Subcutaneous abdominal adipose tissue (tissue), 5 donors: ENCODE measurements around the gene GYPC.

ENCODE experiments used
- H3K27ac ChIP-seq: one replicate; pipeline ENCODE4 v1.7.0; 2013; ENCODE audit warnings: low read depth, mild to moderate bottlenecking, inconsistent platforms, low read length, moderate library complexity
- H3K27me3 ChIP-seq, 5 donors: one replicate each; pipeline ENCODE4 v1.7.0; 2013; ENCODE audit warnings: low read length in 5 of 5, inconsistent platforms in 1 of 5; ENCODE audit not compliant: control insufficient read depth in 5 of 5, insufficient read depth in 4 of 5
- H3K36me3 ChIP-seq, 5 donors: one replicate each; pipeline ENCODE4 v1.7.0; 2013; ENCODE audit warnings: low read length in 5 of 5; ENCODE audit not compliant: control insufficient read depth in 5 of 5, insufficient read depth in 5 of 5
- H3K4me1 ChIP-seq, 5 donors: one replicate each; pipeline ENCODE4 v1.7.0; 2013; ENCODE audit warnings: low read length in 5 of 5, mild to moderate bottlenecking in 3 of 5, moderate library complexity in 1 of 5; ENCODE audit not compliant: control insufficient read depth in 5 of 5, insufficient read depth in 5 of 5
- H3K4me3 ChIP-seq, 5 donors: one replicate each; pipeline ENCODE4 v1.7.0; 2013; ENCODE audit warnings: low read length in 5 of 5, low read depth in 1 of 5
- H3K9ac ChIP-seq, 5 donors: one replicate each; pipeline ENCODE4 v1.7.0; 2013; ENCODE audit warnings: low read length in 5 of 5, mild to moderate bottlenecking in 4 of 5, moderate library complexity in 3 of 5
- H3K9me3 ChIP-seq, 5 donors: one replicate each; pipeline ENCODE4 v1.7.0; 2013; ENCODE audit warnings: low read length in 5 of 5; ENCODE audit not compliant: control insufficient read depth in 5 of 5
- donor health status: healthy.
- donor health status: healthy.
- donor health status: healthy.
- donor health status: healthy.
- donor health status: healthy.

GYPC gene

GRCh38 chr2:126676221-126677175, 20.5 kb downstream of the GYPC start:
- no peaks in the 10 kb centered on the region for H3K27me3 ChIP-seq
- H3K36me3 ChIP-seq = peaks cover 0 to 53% (median 27%) of the 10 kb centered on the region in 5 donors
- H3K9me3 ChIP-seq = peaks cover 0 to 11% (median 4%) of the 10 kb centered on the region in 5 donors
- H3K9ac ChIP-seq = no peak overlapping the region
- peaks cover 0 to 18% (median 15%) of the 10 kb centered on the region in 5 donors for H3K4me1 ChIP-seq
- no peak overlapping the region for H3K27ac ChIP-seq
- no peak overlapping the region for H3K4me3 ChIP-seq

GRCh38 chr2:126677176-126677538, 21.2 kb downstream of the GYPC start:
- Histone ChIP-seq H3K9ac (no peak overlapping the region), H3K36me3 (peaks cover 0 to 49% (median 26%) of the 10 kb centered on the region in 5 donors), H3K27ac (no peak overlapping the region), H3K4me3 (no peak overlapping the region), H3K9me3 (peaks cover 0 to 11% (median 4%) of the 10 kb centered on the region in 5 donors), H3K4me1 (peaks cover 2 to 21% (median 20%) of the 10 kb centered on the region in 5 donors), H3K27me3 (no peaks in the 10 kb centered on the region)

GRCh38 chr2:126678269-126679065, 22.5 kb downstream of the GYPC start:
- H3K4me1 ChIP-seq = peaks cover 2 to 26% (median 25%) of the 10 kb centered on the region in 5 donors
- peaks cover 0 to 11% (median 4%) of the 10 kb centered on the region in 5 donors for H3K9me3 ChIP-seq
- H3K36me3 ChIP-seq = peaks cover 0 to 43% (median 27%) of the 10 kb centered on the region in 5 donors
- no peak overlapping the region for H3K9ac ChIP-seq
- H3K27me3 ChIP-seq = no peaks in the 10 kb centered on the region
- H3K4me3 ChIP-seq = no peak overlapping the region
- H3K27ac ChIP-seq = no peak overlapping the region

- no peak overlapping the region for H3K27ac ChIP-seq
- H3K36me3 ChIP-seq = peaks cover 0 to 44% (median 33%) of the 10 kb centered on the region in 5 donors
- no peak overlapping the region for H3K9ac ChIP-seq
- peaks cover 2 to 26% (median 25%) of the 10 kb centered on the region in 5 donors for H3K4me1 ChIP-seq
- no peaks in the 10 kb centered on the region for H3K27me3 ChIP-seq
- peaks cover 0 to 11% (median 4%) of the 10 kb centered on the region in 5 donors for H3K9me3 ChIP-seq
- no peak overlapping the region for H3K4me3 ChIP-seq
These were observed 23.2 kb downstream of the GYPC start for GRCh38 chr2:126679094-126679713.

- H3K27me3 ChIP-seq = no peaks in the 10 kb centered on the region
- peaks cover 2 to 31% (median 26%) of the 10 kb centered on the region in 5 donors for H3K4me1 ChIP-seq
- H3K27ac ChIP-seq = peak overlapping the region; percentile 6
- H3K9me3 ChIP-seq = no peaks in the 10 kb centered on the region
- no peak overlapping the region for H3K4me3 ChIP-seq
- H3K9ac ChIP-seq = no peak overlapping the region
- peaks cover 0 to 47% (median 44%) of the 10 kb centered on the region in 5 donors for H3K36me3 ChIP-seq
These were observed 25.5 kb downstream of the GYPC start for GRCh38 chr2:126681505-126681904.

GRCh38 chr2:126685629-126686028, 29.7 kb downstream of the GYPC start:
- no peak overlapping the region for H3K9ac ChIP-seq
- peaks cover 0 to 49% (median 38%) of the 10 kb centered on the region in 5 donors for H3K36me3 ChIP-seq
- no peak overlapping the region for H3K27ac ChIP-seq
- no peaks in the 10 kb centered on the region for H3K27me3 ChIP-seq
- H3K4me3 ChIP-seq = no peak overlapping the region
- H3K4me1 ChIP-seq = peaks cover 5 to 38% (median 31%) of the 10 kb centered on the region in 5 donors
- H3K9me3 ChIP-seq = no peaks in the 10 kb centered on the region

- H3K4me3 ChIP-seq = no peak overlapping the region
- peak overlapping the region in 1 of 5 donors; percentile 33 for H3K9ac ChIP-seq
- H3K4me1 ChIP-seq = peaks cover 5 to 36% (median 26%) of the 10 kb centered on the region in 5 donors
- H3K9me3 ChIP-seq = no peaks in the 10 kb centered on the region
- no peak overlapping the region for H3K27ac ChIP-seq
- peaks cover 0 to 52% (median 37%) of the 10 kb centered on the region in 5 donors for H3K36me3 ChIP-seq
- no peaks in the 10 kb centered on the region for H3K27me3 ChIP-seq
These were observed 30.3 kb downstream of the GYPC start for GRCh38 chr2:126686286-126686685.

GRCh38 chr2:126686841-126687485, 31.0 kb downstream of the GYPC start:
- Histone ChIP-seq H3K27ac (no peak overlapping the region), H3K36me3 (peaks cover 5 to 59% (median 42%) of the 10 kb centered on the region in 5 donors), H3K9me3 (no peaks in the 10 kb centered on the region), H3K9ac (no peak overlapping the region), H3K4me1 (peaks cover 3 to 37% (median 20%) of the 10 kb centered on the region in 5 donors), H3K4me3 (no peak overlapping the region), H3K27me3 (no peaks in the 10 kb centered on the region)

- Histone ChIP-seq H3K36me3 (peaks cover 5 to 61% (median 45%) of the 10 kb centered on the region in 5 donors), H3K4me3 (no peak overlapping the region), H3K27me3 (no peaks in the 10 kb centered on the region), H3K4me1 (peaks cover 5 to 33% (median 15%) of the 10 kb centered on the region in 5 donors), H3K27ac (no peak overlapping the region), H3K9ac (no peak overlapping the region), H3K9me3 (no peaks in the 10 kb centered on the region)
These were observed 31.5 kb downstream of the GYPC start for GRCh38 chr2:126687503-126687902.
